ENCODE results near the gene POLR3A. TPM values are rescaled to one million over a fixed set of nuclear protein-coding genes. Genes with fewer than 3 reads are reported as not detected.

POLR3A gene
- total RNA-seq, 1 donor from 2014 or later = 27.8 TPM

DNA sequence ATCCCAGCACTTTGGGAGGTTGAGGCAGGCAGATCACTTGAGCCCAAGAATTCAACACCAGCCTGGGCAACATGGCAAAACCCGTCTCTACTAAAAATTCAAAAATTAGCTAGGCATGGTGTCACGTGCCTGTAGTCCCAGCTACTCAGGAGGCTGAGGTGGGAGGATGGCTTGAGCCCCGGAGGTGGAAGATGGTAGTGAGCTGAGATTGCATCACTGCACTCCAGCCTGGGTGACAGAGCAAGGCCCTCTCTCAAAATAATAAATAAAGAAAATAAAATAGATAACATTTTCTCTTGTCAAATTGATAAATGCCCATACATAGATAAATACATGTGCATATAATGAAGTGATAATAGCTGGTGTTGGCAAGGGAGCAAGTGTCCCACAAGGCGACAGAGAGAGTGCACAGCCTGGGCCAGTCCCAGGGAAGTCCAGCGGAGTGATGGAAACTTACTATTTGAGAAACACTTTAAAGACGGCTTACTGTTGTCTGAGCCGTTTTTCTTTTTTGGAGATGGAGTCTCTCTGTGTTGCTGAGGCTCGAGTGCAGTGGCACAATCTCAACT is 69.3 kb downstream of the POLR3A start:
- Mint-ChIP-seq H3K27me3 (peaks cover 2% of the 10 kb centered on the region), H3K27ac (no peak overlapping the region), H3K9me3 (peaks cover 7% of the 10 kb centered on the region), H3K36me3 (ENCODE audit: low read depth) (no peaks in the 10 kb centered on the region), H3K4me1 (no peaks in the 10 kb centered on the region), H3K4me3 (no peak overlapping the region)
- intact Hi-C loops (cut with micrococcal nuclease) = no loop called here
- DNase-seq = no peak

DNA sequence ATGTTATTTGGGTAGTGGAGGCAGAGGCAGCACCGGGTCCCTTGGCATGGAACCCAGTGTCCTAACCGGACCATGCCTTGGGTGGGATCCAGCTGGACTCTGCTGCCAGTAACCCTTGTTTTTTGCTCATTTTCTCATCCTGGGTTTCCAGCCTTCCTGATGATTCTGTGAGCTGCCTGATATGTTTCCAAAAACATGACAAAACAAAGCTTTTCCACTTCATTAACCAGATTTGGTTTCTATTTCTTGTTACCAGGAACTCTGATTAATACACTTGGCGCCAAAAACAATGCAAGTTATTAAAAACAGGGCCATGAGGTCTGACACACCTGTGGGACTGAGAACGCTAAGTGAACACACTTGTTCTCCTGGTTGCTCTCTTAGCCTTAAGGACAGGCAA is 69.9 kb downstream of the POLR3A start:
- H3K36me3 Mint-ChIP-seq (ENCODE audit: low read depth) = no peaks in the 10 kb centered on the region
- H3K27me3 Mint-ChIP-seq = peaks cover 2% of the 10 kb centered on the region
- H3K4me3 Mint-ChIP-seq = no peak overlapping the region
- H3K27ac Mint-ChIP-seq = no peak overlapping the region
- H3K4me1 Mint-ChIP-seq = no peaks in the 10 kb centered on the region
- no peak for DNase-seq
- intact Hi-C loops (cut with micrococcal nuclease) = no loop called here
- peaks cover 3% of the 10 kb centered on the region for H3K9me3 Mint-ChIP-seq

DNA sequence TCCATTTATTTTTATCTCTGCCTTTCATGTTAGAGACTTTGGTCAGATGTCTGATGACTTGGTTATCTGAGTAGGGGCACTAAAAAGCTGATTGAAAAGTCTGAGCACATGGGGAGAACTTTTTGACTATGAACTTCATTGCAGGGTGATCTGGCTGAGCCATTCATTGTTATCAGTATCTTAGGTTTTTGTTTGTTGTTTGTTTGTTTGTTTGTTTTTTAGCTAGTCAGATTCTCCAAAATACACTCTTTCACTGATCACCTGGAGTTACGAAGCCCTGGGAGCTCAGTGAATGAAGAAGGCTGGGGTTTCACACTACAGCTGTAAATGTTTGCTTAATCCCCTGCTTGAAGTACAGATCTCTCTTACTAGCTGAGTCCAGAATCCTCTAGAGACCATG is 74.2 kb downstream of the POLR3A start:
- no peak overlapping the region for H3K4me3 Mint-ChIP-seq

DNA sequence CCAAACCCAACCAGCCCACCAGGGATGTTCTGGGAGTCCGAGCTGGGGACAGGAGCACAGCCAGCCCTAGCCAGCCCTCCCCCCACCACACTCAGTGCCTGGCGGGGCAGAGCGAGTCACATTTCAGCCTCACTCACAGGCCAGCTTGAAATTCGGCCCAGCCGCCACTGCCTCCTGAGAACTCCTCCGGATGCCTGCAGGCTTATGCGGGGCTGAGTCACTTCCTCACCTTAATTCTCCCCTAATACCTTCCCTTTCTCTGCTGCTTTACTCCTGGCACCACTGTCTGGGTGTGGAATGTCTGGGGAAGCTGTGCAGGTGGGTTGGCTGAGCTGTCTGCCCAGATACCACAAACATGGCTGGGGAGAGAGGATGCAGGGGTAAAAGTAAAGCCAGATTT is 80.1 kb downstream of the POLR3A start:
- Mint-ChIP-seq H3K27ac (no peak overlapping the region), H3K4me3 (no peak overlapping the region), H3K9me3 (peaks cover 6% of the 10 kb centered on the region), H3K36me3 (ENCODE audit: low read depth) (peaks cover 2% of the 10 kb centered on the region), H3K27me3 (no peaks in the 10 kb centered on the region), H3K4me1 (no peaks in the 10 kb centered on the region)
- intact Hi-C loops (cut with micrococcal nuclease) = no loop called here
- no peak for DNase-seq

More for the DNA sequence above, 74.2 kb downstream of the POLR3A start:
- no peak overlapping the region for H3K27ac Mint-ChIP-seq
- no peaks in the 10 kb centered on the region for H3K4me1 Mint-ChIP-seq
- peaks cover 2% of the 10 kb centered on the region for H3K27me3 Mint-ChIP-seq
- H3K36me3 Mint-ChIP-seq (ENCODE audit: low read depth) = peaks cover 2% of the 10 kb centered on the region
- no peak for DNase-seq
- intact Hi-C loops (cut with micrococcal nuclease) = no loop called here
- peaks cover 9% of the 10 kb centered on the region for H3K9me3 Mint-ChIP-seq

DNA sequence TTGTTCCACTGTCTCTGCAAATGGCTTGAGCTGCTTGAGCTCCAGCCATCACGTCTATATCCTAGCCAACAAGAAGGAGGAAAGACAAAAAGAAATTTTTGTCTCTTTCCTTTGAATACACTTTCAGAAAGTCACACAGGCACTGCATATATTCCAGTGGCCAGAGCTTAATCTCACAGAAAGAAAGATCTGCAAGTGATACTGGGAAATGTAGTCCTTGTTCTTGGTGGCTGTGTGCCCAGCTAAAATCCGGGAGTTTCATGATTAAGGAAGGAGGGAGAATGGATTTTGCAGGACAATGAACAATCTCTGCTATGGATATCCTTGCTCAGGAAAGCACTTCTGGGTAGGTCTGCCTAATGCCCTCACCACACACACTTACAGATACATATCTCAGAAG is 83.2 kb downstream of the POLR3A start:
- Mint-ChIP-seq H3K4me1 (no peaks in the 10 kb centered on the region), H3K4me3 (no peak overlapping the region), H3K36me3 (ENCODE audit: low read depth) (no peaks in the 10 kb centered on the region), H3K27me3 (peaks cover 2% of the 10 kb centered on the region), H3K27ac (no peak overlapping the region), H3K9me3 (peaks cover 6% of the 10 kb centered on the region)
- intact Hi-C loops (cut with micrococcal nuclease) = no loop called here
- no peak for DNase-seq

DNA sequence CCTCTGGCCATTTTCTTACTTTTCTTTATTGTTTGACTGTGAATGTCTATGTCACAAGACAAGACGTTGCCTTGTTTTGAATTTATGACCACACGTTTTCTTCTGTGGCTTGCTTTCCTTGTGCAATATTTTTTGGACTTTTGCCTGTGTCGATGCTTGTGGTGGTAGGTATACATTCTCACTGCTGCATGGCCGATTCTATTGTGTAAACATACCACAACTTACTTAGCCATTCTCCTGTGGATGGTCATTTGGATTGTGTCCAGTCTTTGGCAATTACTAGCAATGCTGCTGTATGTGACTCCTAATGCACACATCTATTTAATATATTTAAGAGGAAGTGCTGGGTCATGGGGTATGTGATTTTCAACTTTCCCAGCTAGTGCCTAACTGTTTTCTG is 84.8 kb downstream of the POLR3A start:
- intact Hi-C loops (cut with micrococcal nuclease) = no loop called here
- H3K27me3 Mint-ChIP-seq = peaks cover 2% of the 10 kb centered on the region
- H3K4me3 Mint-ChIP-seq = no peak overlapping the region
- no peaks in the 10 kb centered on the region for H3K4me1 Mint-ChIP-seq
- H3K9me3 Mint-ChIP-seq = no peaks in the 10 kb centered on the region
- no peaks in the 10 kb centered on the region for H3K36me3 Mint-ChIP-seq (ENCODE audit: low read depth)
- H3K27ac Mint-ChIP-seq = no peak overlapping the region
- no peak for DNase-seq

DNA sequence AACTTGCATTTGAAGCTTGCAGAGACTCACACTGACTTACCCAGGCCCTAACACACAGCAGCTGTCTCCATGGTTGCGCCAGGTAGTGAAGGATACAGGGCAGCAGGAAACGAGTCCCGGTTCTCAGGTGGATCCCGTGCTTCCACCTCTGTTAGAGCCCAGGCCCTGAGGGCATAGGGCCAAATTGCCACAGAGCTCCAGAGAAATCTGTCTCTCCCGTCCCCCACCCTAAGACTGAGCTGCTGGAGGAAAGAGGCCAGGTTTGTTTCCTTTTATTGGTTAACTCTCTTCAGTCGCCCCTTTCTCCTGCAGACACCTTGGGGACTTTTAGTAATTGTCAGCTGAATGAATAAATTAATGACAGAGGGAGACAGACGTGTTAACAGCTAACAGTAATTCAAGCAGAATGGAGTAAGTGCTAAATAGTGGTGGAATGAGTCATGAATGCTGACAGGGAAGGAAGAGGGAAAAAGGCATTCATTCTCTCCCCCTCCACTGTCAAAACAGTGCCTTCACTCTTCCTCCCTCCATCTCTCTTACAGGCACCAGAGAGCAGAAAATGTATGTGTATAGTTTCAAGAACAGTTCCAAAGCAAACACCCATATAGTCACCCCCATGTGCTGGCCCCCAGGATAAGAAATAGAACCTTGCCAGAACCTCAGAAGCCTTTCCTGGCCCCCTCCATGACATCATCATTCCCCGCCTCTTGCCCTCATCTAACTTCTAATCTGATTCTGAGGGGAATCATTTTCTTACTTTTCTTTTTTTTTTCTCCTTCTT is 86.0 kb downstream of the POLR3A start:
- intact Hi-C loops (cut with micrococcal nuclease) = no loop called here
- Mint-ChIP-seq H3K4me1 (no peaks in the 10 kb centered on the region), H3K27me3 (peaks cover 2% of the 10 kb centered on the region), H3K4me3 (no peak overlapping the region), H3K27ac (no peak overlapping the region), H3K9me3 (no peaks in the 10 kb centered on the region), H3K36me3 (ENCODE audit: low read depth) (no peaks in the 10 kb centered on the region)
- DNase-seq = no peak

DNA sequence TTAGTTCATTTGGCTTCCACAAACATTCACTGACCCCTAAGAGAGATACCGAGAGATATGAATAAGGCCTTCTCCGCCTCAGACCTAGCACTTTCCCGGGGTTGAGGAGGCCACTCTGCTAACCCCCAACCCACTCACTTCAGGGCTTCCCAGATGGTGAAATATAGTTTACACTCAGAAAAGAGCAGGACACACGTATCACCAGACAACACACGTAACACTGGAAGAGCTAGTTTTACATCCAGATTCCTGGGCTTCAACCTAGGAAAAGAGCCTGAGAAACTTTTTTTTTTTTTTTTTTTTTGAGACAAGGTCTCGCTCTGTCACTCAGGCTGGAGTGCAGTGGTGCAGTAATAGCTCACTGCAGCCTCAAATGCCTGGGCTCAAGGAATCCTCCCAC is 87.5 kb downstream of the POLR3A start:
- Mint-ChIP-seq H3K9me3 (no peaks in the 10 kb centered on the region), H3K4me1 (no peaks in the 10 kb centered on the region), H3K27me3 (peaks cover 2% of the 10 kb centered on the region), H3K27ac (no peak overlapping the region), H3K4me3 (no peak overlapping the region), H3K36me3 (ENCODE audit: low read depth) (no peaks in the 10 kb centered on the region)
- no peak for DNase-seq
- intact Hi-C loops (cut with micrococcal nuclease) = no loop called here

DNA sequence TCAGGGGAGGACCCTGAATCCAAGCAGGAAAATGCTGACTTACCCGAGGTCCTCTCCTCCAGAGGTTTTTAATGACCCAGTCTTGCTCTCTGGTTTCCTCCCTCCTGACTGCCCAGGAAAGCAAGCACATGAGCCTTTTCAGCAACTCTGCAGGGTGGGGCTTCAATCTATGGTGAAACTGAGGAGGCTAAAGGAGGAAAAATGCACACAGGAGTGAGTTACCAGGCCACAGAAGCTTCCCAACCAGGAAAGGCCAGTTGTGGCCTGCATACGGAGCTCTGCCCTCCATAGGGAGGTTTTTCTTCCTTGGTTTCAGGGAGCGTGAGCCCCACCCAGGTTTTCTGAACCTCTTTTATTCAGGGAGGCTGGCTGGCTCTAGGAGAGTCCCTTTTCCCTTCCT is 88.7 kb downstream of the POLR3A start:
- H3K27ac Mint-ChIP-seq = no peak overlapping the region
- intact Hi-C loops (cut with micrococcal nuclease) = no loop called here
- no peak overlapping the region for H3K4me3 Mint-ChIP-seq
- no peaks in the 10 kb centered on the region for H3K4me1 Mint-ChIP-seq
- H3K36me3 Mint-ChIP-seq (ENCODE audit: low read depth) = no peaks in the 10 kb centered on the region
- no peak for DNase-seq
- no peaks in the 10 kb centered on the region for H3K9me3 Mint-ChIP-seq
- peaks cover 2% of the 10 kb centered on the region for H3K27me3 Mint-ChIP-seq

DNA sequence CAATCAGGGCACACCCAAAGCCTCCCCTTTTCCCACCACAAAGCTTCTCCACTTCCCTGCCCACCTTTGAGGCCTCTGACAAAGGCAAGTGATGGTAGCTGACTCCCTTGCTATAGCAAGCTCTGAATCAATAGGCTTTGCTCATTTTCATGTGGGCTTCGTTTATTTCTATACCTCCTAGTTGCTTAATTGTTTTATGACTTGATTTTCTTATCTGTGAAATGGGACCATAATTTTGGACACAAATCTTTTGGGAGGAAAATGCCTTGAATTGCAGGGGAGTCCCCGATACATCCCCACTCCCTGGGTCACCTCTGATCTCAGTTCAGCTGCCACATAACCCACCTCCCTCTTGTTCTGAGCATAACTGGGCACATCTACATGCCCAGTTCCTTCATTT is 89.1 kb downstream of the POLR3A start:
- DNase-seq = no peak
- intact Hi-C loops (cut with micrococcal nuclease) = no loop called here
- H3K27me3 Mint-ChIP-seq = peaks cover 2% of the 10 kb centered on the region
- no peak overlapping the region for H3K27ac Mint-ChIP-seq
- no peaks in the 10 kb centered on the region for H3K9me3 Mint-ChIP-seq
- H3K4me1 Mint-ChIP-seq = no peaks in the 10 kb centered on the region
- no peak overlapping the region for H3K4me3 Mint-ChIP-seq
- H3K36me3 Mint-ChIP-seq (ENCODE audit: low read depth) = no peaks in the 10 kb centered on the region

DNA sequence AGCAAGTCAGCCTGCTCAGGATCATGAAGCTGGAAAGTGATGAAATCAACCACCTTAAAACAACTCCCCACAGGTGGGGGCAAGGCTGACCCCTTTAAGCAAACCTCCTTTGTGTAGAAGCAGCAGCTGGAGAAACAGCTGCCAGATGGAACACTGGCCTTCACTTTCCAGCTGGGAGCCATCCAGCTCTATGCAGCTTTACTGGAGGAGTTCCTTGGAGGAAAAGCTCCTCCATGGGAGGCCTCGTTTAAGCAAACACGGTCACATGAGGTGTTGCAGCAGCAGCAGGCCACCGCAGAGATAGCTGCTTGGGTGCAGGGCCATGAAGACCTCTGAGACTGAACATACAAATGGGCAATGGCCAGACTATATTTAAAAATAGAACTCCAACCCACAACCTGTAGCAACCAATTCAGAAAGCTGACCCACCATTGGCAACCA is 89.7 kb downstream of the POLR3A start:
- Mint-ChIP-seq H3K9me3 (no peaks in the 10 kb centered on the region), H3K27me3 (peaks cover 2% of the 10 kb centered on the region)
- intact Hi-C loops (cut with micrococcal nuclease) = no loop called here

DNA sequence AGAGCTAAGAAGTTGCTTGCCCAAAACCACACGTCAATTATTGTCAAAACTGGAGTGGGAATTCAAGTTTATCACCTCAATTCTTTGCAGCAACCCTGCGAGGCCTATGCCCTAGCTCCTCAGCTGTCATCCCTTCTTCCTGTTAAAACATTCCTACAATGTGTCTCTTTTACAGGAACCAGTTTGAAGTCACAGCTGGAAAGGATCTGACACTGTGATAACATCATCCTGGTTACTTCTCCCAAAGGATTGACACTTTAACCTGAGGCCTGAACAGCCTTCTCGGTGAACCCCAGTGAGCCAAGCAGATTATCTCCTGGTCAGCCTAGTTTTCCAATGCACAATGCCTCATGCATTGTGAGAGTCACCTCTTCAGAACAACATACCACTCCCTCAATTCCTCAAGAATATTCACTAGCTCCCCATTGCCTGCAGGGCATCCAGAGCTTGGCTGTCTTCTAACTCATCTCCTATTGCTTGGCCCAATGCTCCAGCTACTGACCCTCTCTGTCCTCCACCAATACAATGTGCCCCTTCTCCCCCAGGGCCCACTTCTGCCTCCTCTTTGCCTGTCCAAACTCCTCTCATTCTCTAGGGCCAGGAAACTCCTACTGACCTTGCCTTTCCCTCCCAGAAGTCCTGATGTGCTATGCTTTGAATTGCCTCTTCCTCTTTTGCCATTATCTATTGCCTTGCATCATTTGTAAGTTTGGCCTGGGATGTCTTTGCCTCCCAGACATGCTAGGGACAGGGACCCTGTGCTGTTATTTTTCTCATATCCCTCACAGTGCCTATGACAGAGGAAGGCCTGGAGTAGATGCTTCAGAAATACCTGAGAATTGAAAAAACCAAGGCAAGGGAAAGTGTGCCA is 92.4 kb downstream of the POLR3A start:
- intact Hi-C loops (cut with micrococcal nuclease) = no loop called here
- Mint-ChIP-seq H3K27ac (no peak overlapping the region), H3K9me3 (no peaks in the 10 kb centered on the region), H3K36me3 (ENCODE audit: low read depth) (no peaks in the 10 kb centered on the region), H3K27me3 (no peaks in the 10 kb centered on the region), H3K4me1 (no peaks in the 10 kb centered on the region), H3K4me3 (no peak overlapping the region)
- DNase-seq = no peak

More for the DNA sequence above, 89.7 kb downstream of the POLR3A start:
- Mint-ChIP-seq H3K36me3 (ENCODE audit: low read depth) (no peaks in the 10 kb centered on the region), H3K4me1 (no peaks in the 10 kb centered on the region), H3K27ac (no peak overlapping the region), H3K4me3 (no peak overlapping the region)
- DNase-seq = no peak

DNA sequence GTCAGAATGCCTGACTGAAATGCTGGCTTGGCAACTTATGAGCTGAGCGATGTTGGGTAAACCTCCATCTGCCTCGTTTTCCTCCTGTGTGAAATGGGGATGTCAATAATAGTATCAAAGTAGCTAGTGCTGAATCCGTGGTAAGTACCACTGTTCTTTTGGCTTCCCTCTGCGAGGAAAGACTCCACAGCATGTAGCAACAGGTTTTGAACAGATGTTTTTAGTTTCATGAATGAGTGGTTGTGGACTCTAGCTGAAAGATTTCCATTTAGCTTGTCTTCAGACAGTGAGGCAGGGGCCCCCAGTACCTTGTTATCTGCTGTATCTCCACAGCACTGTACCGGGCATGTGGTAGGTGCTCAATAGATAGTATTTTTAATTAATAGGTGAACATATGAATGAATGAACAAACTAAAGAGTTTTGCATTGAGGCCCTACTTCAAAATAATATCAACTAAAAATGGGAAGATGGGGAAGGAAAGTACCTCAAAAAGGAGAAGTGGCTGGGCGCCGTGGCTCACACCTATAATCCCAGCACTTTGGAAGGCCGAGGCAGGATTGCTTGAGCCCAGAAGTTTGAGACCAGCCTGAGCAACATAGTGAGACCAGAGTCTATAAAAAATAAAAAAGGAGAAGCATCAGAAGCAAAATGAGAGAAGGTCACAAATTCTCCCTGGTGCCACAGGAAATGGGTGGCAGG is 97.1 kb downstream of the POLR3A start:
- Mint-ChIP-seq H3K36me3 (ENCODE audit: low read depth) (no peaks in the 10 kb centered on the region), H3K27me3 (peaks cover 32% of the 10 kb centered on the region), H3K4me1 (peaks cover 2% of the 10 kb centered on the region), H3K27ac (no peak overlapping the region), H3K4me3 (no peak overlapping the region), H3K9me3 (no peaks in the 10 kb centered on the region)
- no peak for DNase-seq
- intact Hi-C loops (cut with micrococcal nuclease) = no loop called here

All from activated CD4-positive, alpha-beta T cell treated with anti-CD3 and anti-CD28 coated beads, Interleukin-2, amount 10 ng/mL, durations not matched to agents 24 days and 14 days (primary cell).